Activated gamma-delta T cell treated with anti-CD3 and anti-CD28 coated beads, Interleukin-2, amount 50 U/mL, for 16 hours (primary cell): ENCODE data around the gene LOC101059915.
"Not testable (repeated sequence)": the region's sequence is repeated elsewhere in the genome, so short reads cannot be mapped to it uniquely, and the experiment has no call there.

Experiments
- DNase-seq: peaks from one replicate; pipeline ENCODE4 v3.0.0-alpha.2; 2020; ENCODE audit warnings: low read depth

Gene LOC101059915

GRCh38 chrX:71675636-71676035, 8.3 kb downstream of the LOC101059915 start:
- not testable (repeated sequence) for DNase-seq

GRCh38 chrX:71676068-71676795, 8.9 kb downstream of the LOC101059915 start:
- DNase-seq: not testable (repeated sequence)

- not testable (repeated sequence) for DNase-seq
Observed at GRCh38 chrX:71677195-71677594, 9.8 kb downstream of the LOC101059915 start.

GRCh38 chrX:71679575-71680207, 12.3 kb downstream of the LOC101059915 start:
- no peak for DNase-seq

- DNase-seq: not testable (repeated sequence)
Observed at GRCh38 chrX:71696641-71697465, 29.5 kb downstream of the LOC101059915 start.

GRCh38 chrX:71697466-71698298, 30.3 kb downstream of the LOC101059915 start:
- DNase-seq: not testable (repeated sequence)

- not testable (repeated sequence) for DNase-seq
Observed at GRCh38 chrX:71698299-71699022, 31.1 kb downstream of the LOC101059915 start.

GRCh38 chrX:71699023-71699344, 31.6 kb downstream of the LOC101059915 start:
- not testable (repeated sequence) for DNase-seq

GRCh38 chrX:71702853-71703252, 35.5 kb downstream of the LOC101059915 start:
- not testable (repeated sequence) for DNase-seq

- DNase-seq: not testable (repeated sequence)
Observed at GRCh38 chrX:71714064-71714463, 46.7 kb downstream of the LOC101059915 start.

GRCh38 chrX:71715551-71715950, 48.2 kb downstream of the LOC101059915 start:
- not testable (repeated sequence) for DNase-seq

GRCh38 chrX:71716323-71716722, 49.0 kb downstream of the LOC101059915 start:
- DNase-seq: not testable (repeated sequence)

GRCh38 chrX:71718185-71718584, 50.8 kb downstream of the LOC101059915 start, which contains the start of gene CXorf49:
TSS of gene CXorf49 (minus strand) at chrX:71718285. CDS start at chrX:71718151, 134 bp downstream.
- DNase-seq: not testable (repeated sequence)

GRCh38 chrX:71719195-71719594, 51.8 kb downstream of the LOC101059915 start:
- DNase-seq: not testable (repeated sequence)

- DNase-seq: not testable (repeated sequence)
Observed at GRCh38 chrX:71720289-71720886, 53.0 kb downstream of the LOC101059915 start.
